Adrenal gland (tissue), 5 donors: ENCODE results near the gene SORBS1.

Source experiments
- CTCF ChIP-seq, 6 experiments: fragments of 450-650 bp in 4 of 6; fragments of 200-600 bp in 2 of 6; sonication (generic) in 1 of 6; IDR thresholded peaks; 1 replicate in 5 of 6; 2 replicates in 1 of 6; pipeline versions ENCODE4 v1.5.1 to v1.8.0; 2016 to 2021; ENCODE audit warnings: antibody characterized with exemption in 6 of 6, mild to moderate bottlenecking in 2 of 6, moderate library complexity in 1 of 6
- POLR2A ChIP-seq, 2 donors: fragments of 450-650 bp; IDR thresholded peaks; one replicate each; pipeline ENCODE4 v1.6.1; 2017; ENCODE audit warnings: antibody characterized with exemption in 2 of 2, mild to moderate bottlenecking in 2 of 2, moderate library complexity in 1 of 2
- donor health status: DM: no; HTN: no; CAD: no.

- TF ChIP-seq POLR2A (IDR thresholded peaks at IDR 0.05) (no peak), CTCF (IDR thresholded peaks at IDR 0.05) (no peak)
Observed at GRCh38 chr10:95444792-95445191, 116.4 kb downstream of the SORBS1 start.
